ENCODE measurements around the gene SNAPC5. TPM values are rescaled to one million over a fixed set of nuclear protein-coding genes. Genes with fewer than 3 reads are reported as not detected.

Gene SNAPC5
- total and polyA plus RNA-seq, 4 donors: 18.9 to 60.1 (median 22.2) TPM

DNA sequence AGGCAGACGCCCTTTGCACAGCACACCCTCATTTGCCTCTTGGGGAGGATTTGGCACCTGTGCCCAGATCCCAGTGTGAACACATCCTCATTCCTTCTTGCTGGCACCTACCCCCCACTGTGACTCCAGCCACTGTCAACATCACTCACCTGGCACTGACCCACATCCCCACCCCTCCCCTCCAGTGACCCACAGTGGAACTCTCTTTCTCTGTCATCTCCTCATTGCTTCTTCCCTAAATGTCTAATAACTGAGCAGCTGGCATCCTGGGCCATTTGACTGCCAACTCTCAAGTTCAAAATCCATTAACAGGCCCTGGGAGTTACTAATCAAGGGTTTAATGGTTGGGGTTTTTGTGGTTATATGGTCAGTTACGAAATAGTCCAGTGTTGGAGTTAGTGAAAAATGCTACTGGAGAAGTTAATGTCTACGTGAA lies 14.4 kb downstream of the SNAPC5 start:
- intact Hi-C loops (cut with DNase I): no loop called here
- H3K27ac ChIP-seq (ENCODE audit: low read depth in 1 of 2, low read length in 2 of 2): no peak overlapping the region
- no peak overlapping the region for H3K4me3 ChIP-seq (ENCODE audit: low read length in 2 of 2)
- ATAC-seq (ENCODE audit: low FRiP score): peak; percentile 36
- no peaks in the 10 kb centered on the region for H3K27me3 ChIP-seq (ENCODE audit: control insufficient read depth in 1 of 2, insufficient read depth in 2 of 2, low read length in 1 of 2)
- H3K36me3 ChIP-seq (ENCODE audit: control insufficient read depth in 1 of 2, insufficient read depth in 2 of 2, low read length in 1 of 2): peaks cover 0 to 8% of the 10 kb centered on the region in 2 donors
- DNase-seq: no peak
- no peaks in the 10 kb centered on the region for H3K9me3 ChIP-seq (ENCODE audit: control insufficient read depth, low read length)
- no peaks in the 10 kb centered on the region for H3K4me1 ChIP-seq (ENCODE audit: control insufficient read depth in 1 of 2, insufficient read depth in 2 of 2, low read length in 2 of 2)
- WGBS, 2 donors: 81 to 83% methylated on average over 3 of the region's 3 CpGs

DNA sequence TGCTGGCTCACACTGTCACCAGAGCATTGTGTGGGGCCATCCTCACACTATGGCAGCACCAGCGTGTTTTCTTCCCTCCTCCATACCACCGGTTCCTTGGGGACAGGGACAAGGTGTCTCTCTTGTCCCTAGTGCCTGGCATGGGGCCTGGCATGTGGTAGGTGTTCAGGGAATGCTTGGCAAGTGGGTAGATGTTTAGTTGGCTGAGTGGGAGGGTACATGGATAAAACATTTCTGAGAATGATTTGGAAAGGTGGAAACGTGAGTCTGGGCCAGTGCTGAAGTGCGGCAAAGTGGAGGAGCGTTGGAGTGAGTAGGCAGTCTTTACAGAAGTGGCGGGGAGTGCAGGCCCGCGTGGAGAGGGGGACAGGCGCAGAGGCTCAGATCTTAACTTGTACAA lies 15.0 kb downstream of the SNAPC5 start:
- ATAC-seq (ENCODE audit: low FRiP score) (no peak), DNase-seq (no peak)
- no peaks in the 10 kb centered on the region for H3K4me1 ChIP-seq (ENCODE audit: control insufficient read depth in 1 of 2, insufficient read depth in 2 of 2, low read length in 2 of 2)
- WGBS, 2 donors: 88 to 89% methylated on average over 9 of the region's 9 CpGs
- no peak overlapping the region for H3K4me3 ChIP-seq (ENCODE audit: low read length in 2 of 2)
- H3K9me3 ChIP-seq (ENCODE audit: control insufficient read depth, low read length): no peaks in the 10 kb centered on the region
- H3K27ac ChIP-seq (ENCODE audit: low read depth in 1 of 2, low read length in 2 of 2): no peak overlapping the region
- no peaks in the 10 kb centered on the region for H3K27me3 ChIP-seq (ENCODE audit: control insufficient read depth in 1 of 2, insufficient read depth in 2 of 2, low read length in 1 of 2)
- H3K36me3 ChIP-seq (ENCODE audit: control insufficient read depth in 1 of 2, insufficient read depth in 2 of 2, low read length in 1 of 2): peaks cover 0 to 8% of the 10 kb centered on the region in 2 donors
- intact Hi-C loops (cut with DNase I): no loop called here

DNA sequence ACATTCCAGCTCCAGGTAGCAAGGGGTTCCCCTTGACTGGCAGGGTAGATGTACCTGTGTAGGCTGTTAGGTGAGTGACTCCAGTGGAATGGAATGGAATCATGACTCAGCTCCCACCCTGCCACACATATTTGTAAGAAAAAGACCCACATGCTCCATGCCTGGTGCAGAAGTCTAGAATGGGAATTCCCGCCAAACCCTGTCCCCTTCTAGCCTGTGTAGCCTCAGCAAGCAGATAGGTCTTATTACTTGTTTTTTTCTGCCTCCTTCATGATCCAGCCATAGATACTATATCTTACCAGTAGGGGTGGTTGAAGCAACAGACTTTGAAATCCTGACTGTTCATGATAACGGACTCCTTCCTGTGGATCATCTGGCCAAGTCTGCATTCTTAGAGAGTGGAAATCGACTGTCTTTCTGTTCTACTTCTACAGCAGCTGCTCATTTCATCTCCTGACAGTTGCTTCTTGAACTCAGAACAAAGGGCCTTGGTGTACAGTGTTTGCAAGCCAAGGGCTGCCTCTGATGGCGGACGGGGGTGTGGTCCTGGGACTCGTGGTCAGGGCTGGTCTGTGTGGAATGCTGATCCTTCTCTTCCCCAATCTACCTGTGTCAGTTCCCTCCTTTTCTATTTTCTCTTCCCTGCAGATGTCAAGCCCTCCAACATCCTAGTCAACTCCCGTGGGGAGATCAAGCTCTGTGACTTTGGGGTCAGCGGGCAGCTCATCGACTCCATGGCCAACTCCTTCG lies 16.3 kb downstream of the SNAPC5 start:
- intact Hi-C loops (cut with DNase I): no loop called here
- ATAC-seq (ENCODE audit: low FRiP score): no peak
- no peak for DNase-seq
- H3K9me3 ChIP-seq (ENCODE audit: control insufficient read depth, low read length): no peaks in the 10 kb centered on the region
- H3K27ac ChIP-seq (ENCODE audit: low read depth in 1 of 2, low read length in 2 of 2): no peak overlapping the region
- H3K4me1 ChIP-seq (ENCODE audit: control insufficient read depth in 1 of 2, insufficient read depth in 2 of 2, low read length in 2 of 2): no peaks in the 10 kb centered on the region
- H3K4me3 ChIP-seq (ENCODE audit: low read length in 2 of 2): no peak overlapping the region
- 91 to 96% methylated on average over 10 of the region's 10 CpGs for WGBS, 2 donors
- H3K36me3 ChIP-seq (ENCODE audit: control insufficient read depth in 1 of 2, insufficient read depth in 2 of 2, low read length in 1 of 2): peaks cover 0 to 8% of the 10 kb centered on the region in 2 donors
- no peaks in the 10 kb centered on the region for H3K27me3 ChIP-seq (ENCODE audit: control insufficient read depth in 1 of 2, insufficient read depth in 2 of 2, low read length in 1 of 2)

- intact Hi-C loops (cut with DNase I): no loop called here
- Histone ChIP-seq H3K4me1 (ENCODE audit: control insufficient read depth in 1 of 2, insufficient read depth in 2 of 2, low read length in 2 of 2) (no peaks in the 10 kb centered on the region), H3K36me3 (ENCODE audit: control insufficient read depth in 1 of 2, insufficient read depth in 2 of 2, low read length in 1 of 2) (peaks cover 0 to 8% of the 10 kb centered on the region in 2 donors), H3K27ac (ENCODE audit: low read depth in 1 of 2, low read length in 2 of 2) (no peak overlapping the region), H3K27me3 (ENCODE audit: control insufficient read depth in 1 of 2, insufficient read depth in 2 of 2, low read length in 1 of 2) (no peaks in the 10 kb centered on the region), H3K9me3 (ENCODE audit: control insufficient read depth, low read length) (no peaks in the 10 kb centered on the region), H3K4me3 (ENCODE audit: low read length in 2 of 2) (no peak overlapping the region)
- WGBS, 2 donors: 79 to 87% methylated on average over 6 of the region's 6 CpGs
- DNase-seq (no peak), ATAC-seq (ENCODE audit: low FRiP score) (no peak)
These were observed 17.3 kb downstream of the SNAPC5 start for GRCh38 chr15:66480267-66480666.

DNA sequence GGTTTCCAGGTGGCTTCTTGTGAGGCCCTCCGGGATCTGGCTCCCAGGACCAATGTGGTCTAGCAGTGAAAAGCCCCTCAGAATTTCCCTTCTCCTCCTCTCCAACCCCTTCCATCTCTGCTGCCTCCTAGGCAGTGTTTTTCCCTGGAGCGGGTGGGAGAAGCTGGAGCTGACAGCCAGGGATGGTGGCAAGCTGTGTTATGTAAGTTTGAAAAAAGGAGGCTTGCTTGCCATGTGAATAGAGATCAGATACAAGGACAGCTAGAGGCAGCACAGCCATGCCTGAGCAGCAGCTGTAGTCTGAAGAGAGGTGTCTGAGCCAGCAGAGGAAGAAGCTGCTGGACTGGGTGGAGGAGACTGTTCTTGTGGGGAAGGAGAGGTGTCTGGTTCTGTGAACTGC lies 20.6 kb downstream of the SNAPC5 start:
- intact Hi-C loops (cut with DNase I): no loop called here
- Histone ChIP-seq H3K27me3 (ENCODE audit: control insufficient read depth in 1 of 2, insufficient read depth in 2 of 2, low read length in 1 of 2) (no peaks in the 10 kb centered on the region), H3K4me1 (ENCODE audit: control insufficient read depth in 1 of 2, insufficient read depth in 2 of 2, low read length in 2 of 2) (peaks cover 0 to 2% of the 10 kb centered on the region in 2 donors), H3K9me3 (ENCODE audit: control insufficient read depth, low read length) (no peaks in the 10 kb centered on the region), H3K36me3 (ENCODE audit: control insufficient read depth in 1 of 2, insufficient read depth in 2 of 2, low read length in 1 of 2) (peaks cover 0 to 3% of the 10 kb centered on the region in 2 donors), H3K27ac (ENCODE audit: low read depth in 1 of 2, low read length in 2 of 2) (no peak overlapping the region), H3K4me3 (ENCODE audit: low read length in 2 of 2) (no peak overlapping the region)
- ATAC-seq (ENCODE audit: low FRiP score): no peak
- WGBS, 2 donors: 92 to 95% methylated on average over 2 of the region's 2 CpGs
- DNase-seq: no peak

- intact Hi-C loops (cut with DNase I): no loop called here
- Histone ChIP-seq H3K4me3 (ENCODE audit: low read length in 2 of 2) (no peak overlapping the region), H3K27me3 (ENCODE audit: control insufficient read depth in 1 of 2, insufficient read depth in 2 of 2, low read length in 1 of 2) (no peaks in the 10 kb centered on the region), H3K27ac (ENCODE audit: low read depth in 1 of 2, low read length in 2 of 2) (no peak overlapping the region), H3K36me3 (ENCODE audit: control insufficient read depth in 1 of 2, insufficient read depth in 2 of 2, low read length in 1 of 2) (no peaks in the 10 kb centered on the region), H3K9me3 (ENCODE audit: control insufficient read depth, low read length) (no peaks in the 10 kb centered on the region), H3K4me1 (ENCODE audit: control insufficient read depth in 1 of 2, insufficient read depth in 2 of 2, low read length in 2 of 2) (peaks cover 0 to 2% of the 10 kb centered on the region in 2 donors)
- ATAC-seq (ENCODE audit: low FRiP score) (no peak), DNase-seq (no peak)
- 86 to 87% methylated on average over 4 of the region's 4 CpGs for WGBS, 2 donors
These were observed 21.0 kb downstream of the SNAPC5 start for GRCh38 chr15:66476535-66476934.

- no peak overlapping the region for H3K4me3 ChIP-seq (ENCODE audit: low read length in 2 of 2)
- WGBS, 2 donors: 98 to 99% methylated on average over 3 of the region's 3 CpGs
- H3K9me3 ChIP-seq (ENCODE audit: control insufficient read depth, low read length): no peaks in the 10 kb centered on the region
- intact Hi-C loops (cut with DNase I): no loop called here
- DNase-seq (no peak), ATAC-seq (ENCODE audit: low FRiP score) (no peak)
- no peaks in the 10 kb centered on the region for H3K27me3 ChIP-seq (ENCODE audit: control insufficient read depth in 1 of 2, insufficient read depth in 2 of 2, low read length in 1 of 2)
- H3K36me3 ChIP-seq (ENCODE audit: control insufficient read depth in 1 of 2, insufficient read depth in 2 of 2, low read length in 1 of 2): no peaks in the 10 kb centered on the region
- H3K27ac ChIP-seq (ENCODE audit: low read depth in 1 of 2, low read length in 2 of 2): no peak overlapping the region
- peaks cover 0 to 2% of the 10 kb centered on the region in 2 donors for H3K4me1 ChIP-seq (ENCODE audit: control insufficient read depth in 1 of 2, insufficient read depth in 2 of 2, low read length in 2 of 2)
These were observed 22.6 kb downstream of the SNAPC5 start for GRCh38 chr15:66474963-66475362.

DNA sequence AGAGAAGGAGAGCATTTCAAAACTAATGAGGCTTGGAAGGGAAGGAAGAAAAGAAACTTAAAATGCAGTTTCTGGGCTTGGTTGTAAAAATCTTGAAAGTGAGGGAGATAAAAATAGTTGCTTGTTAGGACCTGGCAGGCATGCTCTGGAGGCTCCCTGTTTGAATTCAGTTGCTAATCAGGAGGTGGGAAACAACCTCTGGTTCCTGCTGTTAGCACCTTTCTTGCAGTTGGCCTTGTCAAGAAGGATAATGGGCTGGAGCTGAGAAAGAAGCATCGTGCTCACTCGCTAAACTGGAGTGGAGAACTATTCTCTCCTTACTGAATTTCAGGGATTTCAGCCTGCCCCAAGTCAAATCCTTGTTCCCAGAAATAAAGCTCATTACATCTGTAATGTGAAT lies 23.4 kb downstream of the SNAPC5 start:
- intact Hi-C loops (cut with DNase I): no loop called here

More for the DNA sequence above, 23.4 kb downstream of the SNAPC5 start:
- WGBS, 2 donors: 64 to 72% methylated on average over 2 of the region's 2 CpGs
- no peak for DNase-seq
- Histone ChIP-seq H3K36me3 (ENCODE audit: control insufficient read depth in 1 of 2, insufficient read depth in 2 of 2, low read length in 1 of 2) (no peaks in the 10 kb centered on the region), H3K4me1 (ENCODE audit: control insufficient read depth in 1 of 2, insufficient read depth in 2 of 2, low read length in 2 of 2) (peaks cover 0 to 2% of the 10 kb centered on the region in 2 donors), H3K4me3 (ENCODE audit: low read length in 2 of 2) (no peak overlapping the region), H3K27me3 (ENCODE audit: control insufficient read depth in 1 of 2, insufficient read depth in 2 of 2, low read length in 1 of 2) (no peaks in the 10 kb centered on the region), H3K9me3 (ENCODE audit: control insufficient read depth, low read length) (no peaks in the 10 kb centered on the region), H3K27ac (ENCODE audit: low read depth in 1 of 2, low read length in 2 of 2) (no peak overlapping the region)
- ATAC-seq (ENCODE audit: low FRiP score): no peak
